Ovary (tissue), 3 donors: ENCODE data around the gene PLA2G4F.
"Not testable (repeated sequence)": the region's sequence is repeated elsewhere in the genome, so short reads cannot be mapped to it uniquely, and the experiment has no call there.

Experiments used
- CTCF ChIP-seq, 3 donors: fragments of 450-650 bp in 2 of 3; fragments of 200-600 bp in 1 of 3; IDR thresholded peaks; one replicate each; pipeline versions ENCODE4 v1.5.1 to v1.8.0; 2016 to 2022; ENCODE audit warnings: antibody characterized with exemption in 3 of 3, mild to moderate bottlenecking in 1 of 3
- EP300 ChIP-seq: sonication (generic); formaldehyde crosslinking; IDR thresholded peaks from one replicate; pipeline ENCODE4 v1.6.1; 2017; ENCODE audit warnings: antibody characterized with exemption
- POLR2A ChIP-seq: fragments of 450-650 bp; IDR thresholded peaks from one replicate; pipeline ENCODE4 v1.6.1; 2017; ENCODE audit warnings: antibody characterized with exemption, mild to moderate bottlenecking, moderate library complexity
- donor health status: DM: no; HTN: no; CAD: no.

GRCh38 chr15:42091753-42092397 lies 64.6 kb downstream of the PLA2G4F start:
- TF ChIP-seq CTCF (IDR thresholded peaks at IDR 0.05); POLR2A; EP300: not testable (repeated sequence)
